Caco-2 (cell line): Measurements from ENCODE around the gene ENPP4. TPM values are rescaled to one million over a fixed set of nuclear protein-coding genes. Genes with fewer than 3 reads are reported as not detected.

Experiments used
- BruUV-seq: library from RNA; stranded (reverse); fragments of 400-500 nt; replicated peaks from 2 replicates; lab custom pipeline; 2021; lab: Mats Ljungman, UMichigan
- CTCF ChIA-PET: fragments of 300-600 bp; sonication (Branson Sonifier 250); formaldehyde crosslinking; loops from one replicate; lab custom pipeline; 2022; ENCODE audit warnings: antibody characterized with exemption; lab: Charles Lee
- POLR2A ChIA-PET: fragments of 300-600 bp; sonication (Branson Sonifier 250); formaldehyde crosslinking; loops from one replicate; lab custom pipeline; 2022; ENCODE audit warnings: antibody characterized with exemption; lab: Charles Lee
- DNase-seq, 2 experiments: peaks; one replicate each; pipeline versions ENCODE4 v3.0.0 to v3.0.0-alpha.2; 2020 to 2022
- H3K27me3 ChIP-seq: replicated peaks from 2 replicates; pipeline ENCODE4 v1.6.0; 2011; ENCODE audit warnings: low read length; ENCODE audit not compliant: control insufficient read depth, insufficient read depth
- H3K36me3 ChIP-seq: 2 replicates; pipeline ENCODE4 v1.5.1; 2011; ENCODE audit warnings: low read length; ENCODE audit not compliant: control insufficient read depth, insufficient read depth
- H3K4me1 ChIP-seq: fragments of 250-450 bp; sonication (Bioruptor Pico); 2 replicates; pipeline ENCODE4 v1.5.1; 2020; ENCODE audit warnings: mild to moderate bottlenecking
- H3K4me3 ChIP-seq: 2 replicates; pipeline ENCODE4 v1.5.1; 2011; ENCODE audit warnings: low read depth, mild to moderate bottlenecking, control low read depth, low read length
- H3K9me3 ChIP-seq: fragments of 250-450 bp; sonication (Bioruptor Pico); 2 replicates; pipeline ENCODE4 v1.5.1; 2020; ENCODE audit warnings: mild to moderate bottlenecking, moderate library complexity
- H3K27ac Mint-ChIP-seq: one replicate; pipeline ENCODE4 v1.8.0; 2022; ENCODE audit warnings: mixed read lengths; ENCODE audit not compliant: unreplicated experiment
- H3K27me3 Mint-ChIP-seq: one replicate; pipeline ENCODE4 v1.8.0; 2022; ENCODE audit warnings: mixed read lengths; ENCODE audit not compliant: insufficient read depth, unreplicated experiment
- H3K36me3 Mint-ChIP-seq: one replicate; pipeline ENCODE4 v1.8.0; 2022; ENCODE audit warnings: mild to moderate bottlenecking, mixed read lengths; ENCODE audit not compliant: insufficient read depth, unreplicated experiment
- H3K4me1 Mint-ChIP-seq: one replicate; pipeline ENCODE4 v1.8.0; 2022; ENCODE audit warnings: low read depth, mixed read lengths; ENCODE audit not compliant: unreplicated experiment
- H3K4me3 Mint-ChIP-seq: one replicate; pipeline ENCODE4 v1.8.0; 2022; ENCODE audit warnings: mild to moderate bottlenecking, moderate library complexity, mixed read lengths; ENCODE audit not compliant: unreplicated experiment
- H3K9me3 Mint-ChIP-seq: one replicate; pipeline ENCODE4 v1.8.0; 2022; ENCODE audit warnings: mixed read lengths; ENCODE audit not compliant: unreplicated experiment
- CTCF ChIP-seq, 2 experiments: fragments of 200-600 bp in 1 of 2; IDR thresholded peaks; 1 replicate in 1 of 2; 2 replicates in 1 of 2; pipeline versions ENCODE4 v1.5.1 to v1.8.0; 2011 to 2022; ENCODE audit warnings: antibody characterized with exemption in 1 of 2, control low read depth in 1 of 2, inconsistent platforms in 1 of 2, low read depth in 1 of 2, low read length in 1 of 2, mild to moderate bottlenecking in 1 of 2, moderate library complexity in 1 of 2; ENCODE audit not compliant: insufficient read depth in 1 of 2, severe bottlenecking in 1 of 2, unreplicated experiment in 1 of 2
- intact Hi-C: fragments of 100-400 bp; cut with micrococcal nuclease; formaldehyde crosslinking; loops from one replicate; pipeline ENCODE4 v1.10.0; 2022; ENCODE audit not compliant: unreplicated experiment
- total RNA-seq: library from RNA; stranded (reverse); gene quantifications from 2 replicates; pipeline ENCODE4 v1.2.3, GENCODE V29; 2022

The ENPP4 gene
- total RNA-seq, 1 experiment from 2014 or later = 2.7 TPM

DNA sequence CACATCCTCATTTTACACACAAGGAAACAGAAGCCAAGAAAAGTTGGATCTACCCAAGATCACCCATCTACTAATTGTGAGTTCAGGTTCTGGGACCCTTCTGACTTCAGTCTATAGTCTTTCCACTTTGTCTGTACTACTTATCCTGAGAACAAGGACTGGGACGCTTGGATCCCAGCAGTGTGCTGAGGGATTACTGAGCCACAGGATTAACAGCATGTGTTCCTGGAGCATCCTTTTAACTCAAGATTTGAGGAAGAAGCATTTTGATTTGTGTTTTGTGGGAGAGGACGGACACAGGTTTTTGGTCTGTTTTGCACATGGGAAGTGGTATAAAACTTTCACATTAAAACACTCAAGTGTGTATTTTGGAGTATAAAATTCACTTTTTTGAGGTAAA is 4.4 kb downstream of the ENPP4 start:
- CTCF ChIA-PET = interaction anchor here (0.5 kb wide), 1 partner anchor 208 kb away, joined by 3 read pairs; no protein-coding TSS in a partner anchor
- Mint-ChIP-seq H3K4me3 (no peak overlapping the region), H3K4me1 (no peaks in the 10 kb centered on the region), H3K9me3 (no peaks in the 10 kb centered on the region), H3K36me3 (no peaks in the 10 kb centered on the region), H3K27me3 (peaks cover 8% of the 10 kb centered on the region), H3K27ac (no peak overlapping the region)
- Histone ChIP-seq H3K27me3 (no peaks in the 10 kb centered on the region), H3K4me3 (no peak overlapping the region), H3K9me3 (no peaks in the 10 kb centered on the region), H3K4me1 (no peaks in the 10 kb centered on the region), H3K36me3 (no peaks in the 10 kb centered on the region)
- intact Hi-C loops = no loop called here
- no TSS peak for BruUV-seq
- no peak for TF ChIP-seq CTCF (IDR thresholded peaks at IDR 0.05; ENCODE audit: insufficient read depth in 1 of 2, low read depth in 1 of 2, low read length in 1 of 2, severe bottlenecking in 1 of 2, unreplicated experiment in 1 of 2)
- no peak for DNase-seq
- POLR2A ChIA-PET = no interaction called here

DNA sequence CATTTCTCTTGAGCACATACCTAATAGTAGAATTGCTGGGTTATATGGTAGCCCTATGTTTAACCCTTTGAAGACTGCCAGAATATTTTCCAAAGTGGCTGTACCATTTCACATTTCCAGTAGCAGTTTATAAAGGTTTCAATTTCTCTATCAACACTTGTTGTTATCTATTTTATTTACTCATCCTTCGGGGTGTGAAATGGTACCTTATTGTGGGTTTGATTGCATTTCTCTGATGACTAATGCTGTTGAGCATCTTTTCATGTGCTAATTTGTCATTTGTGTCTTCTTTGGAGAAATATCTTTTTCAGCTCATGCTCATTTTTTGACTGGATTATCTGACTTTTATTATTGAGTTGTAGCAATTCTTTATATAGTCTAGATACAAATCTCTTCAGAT is 5.4 kb downstream of the ENPP4 start:
- Histone ChIP-seq H3K9me3 (no peaks in the 10 kb centered on the region), H3K4me1 (no peaks in the 10 kb centered on the region), H3K36me3 (no peaks in the 10 kb centered on the region), H3K27me3 (no peaks in the 10 kb centered on the region), H3K4me3 (no peak overlapping the region)
- POLR2A ChIA-PET = no interaction called here
- no peaks in the 10 kb centered on the region for H3K4me1 Mint-ChIP-seq
- H3K27ac Mint-ChIP-seq = no peak overlapping the region
- no peaks in the 10 kb centered on the region for H3K9me3 Mint-ChIP-seq
- H3K36me3 Mint-ChIP-seq = no peaks in the 10 kb centered on the region
- no TSS peak for BruUV-seq
- TF ChIP-seq CTCF (IDR thresholded peaks at IDR 0.05; ENCODE audit: insufficient read depth in 1 of 2, low read depth in 1 of 2, low read length in 1 of 2, severe bottlenecking in 1 of 2, unreplicated experiment in 1 of 2) = no peak
- H3K4me3 Mint-ChIP-seq = no peak overlapping the region
- intact Hi-C loops = no loop called here
- CTCF ChIA-PET = no interaction called here
- peaks cover 8% of the 10 kb centered on the region for H3K27me3 Mint-ChIP-seq
- DNase-seq = no peak

- Histone ChIP-seq H3K27me3 (no peaks in the 10 kb centered on the region), H3K4me1 (no peaks in the 10 kb centered on the region), H3K4me3 (no peak overlapping the region), H3K9me3 (no peaks in the 10 kb centered on the region), H3K36me3 (no peaks in the 10 kb centered on the region)
- ChIA-PET CTCF (interaction anchor here (0.6 kb wide), 1 partner anchor 201 kb away, joined by 4 read pairs; no protein-coding TSS in a partner anchor), POLR2A (no interaction called here)
- TF ChIP-seq CTCF (IDR thresholded peaks at IDR 0.05; ENCODE audit: insufficient read depth in 1 of 2, low read depth in 1 of 2, low read length in 1 of 2, severe bottlenecking in 1 of 2, unreplicated experiment in 1 of 2) = no peak
- Mint-ChIP-seq H3K27ac (no peak overlapping the region), H3K4me3 (no peak overlapping the region), H3K9me3 (no peaks in the 10 kb centered on the region), H3K4me1 (no peaks in the 10 kb centered on the region), H3K27me3 (peaks cover 8% of the 10 kb centered on the region), H3K36me3 (no peaks in the 10 kb centered on the region)
- BruUV-seq = no TSS peak
- DNase-seq = no peak
- intact Hi-C loops = no loop called here
Observed at GRCh38 chr6:46136831-46137230, 7.0 kb downstream of the ENPP4 start.
